SIG-M5 treated with dmso at 0.1 percent for 504 hours (cell line): ENCODE measurements around the gene PRCD.

ENCODE experiments used
- DNase-seq: peaks from one replicate; lab custom pipeline; 2025; ENCODE audit not compliant: unreplicated experiment; lab: John Stamatoyannopoulos, UW

The PRCD gene

DNA sequence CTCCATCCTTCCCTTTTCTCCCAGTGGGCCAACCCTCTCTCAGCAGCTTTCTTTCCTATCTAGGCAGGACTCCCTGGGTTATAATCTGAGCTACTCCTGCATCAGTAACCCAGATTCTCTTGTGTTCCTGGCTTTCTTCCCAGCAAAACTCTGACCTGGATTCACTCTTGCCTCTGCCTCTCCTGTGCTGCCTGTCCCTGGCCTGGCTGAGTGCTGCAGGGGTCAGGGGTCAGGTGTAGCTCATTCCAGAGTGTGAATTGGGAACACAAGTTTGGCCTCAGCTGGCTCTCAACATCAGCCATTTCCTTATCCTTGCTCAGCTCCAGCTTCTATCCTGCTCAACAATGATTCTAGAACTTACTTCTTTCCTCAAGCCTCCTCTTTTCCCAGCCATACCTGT lies 48.3 kb downstream of the PRCD start:
- no peak for DNase-seq

DNA sequence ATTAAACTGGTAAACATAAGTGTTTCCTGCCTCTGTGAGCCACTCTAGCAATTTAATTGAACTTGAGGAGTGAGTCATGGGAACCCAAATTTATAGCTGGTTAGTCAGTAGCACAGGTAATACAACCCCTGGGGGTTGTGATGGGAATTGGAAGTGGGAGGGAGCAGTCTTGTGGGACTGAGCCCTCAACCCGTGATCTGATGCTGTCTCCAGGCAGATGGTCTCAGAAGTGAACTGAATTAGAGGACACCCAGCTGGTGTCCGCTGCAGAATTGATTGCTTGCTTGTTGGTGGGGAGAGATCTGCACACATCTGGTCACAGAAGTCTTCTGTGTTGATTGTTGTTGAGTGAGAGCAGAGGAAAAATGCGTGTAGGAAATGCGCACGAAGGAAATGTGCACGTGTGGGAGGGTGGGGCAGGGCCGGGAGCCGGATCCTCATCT lies 53.6 kb downstream of the PRCD start:
- no peak for DNase-seq

DNA sequence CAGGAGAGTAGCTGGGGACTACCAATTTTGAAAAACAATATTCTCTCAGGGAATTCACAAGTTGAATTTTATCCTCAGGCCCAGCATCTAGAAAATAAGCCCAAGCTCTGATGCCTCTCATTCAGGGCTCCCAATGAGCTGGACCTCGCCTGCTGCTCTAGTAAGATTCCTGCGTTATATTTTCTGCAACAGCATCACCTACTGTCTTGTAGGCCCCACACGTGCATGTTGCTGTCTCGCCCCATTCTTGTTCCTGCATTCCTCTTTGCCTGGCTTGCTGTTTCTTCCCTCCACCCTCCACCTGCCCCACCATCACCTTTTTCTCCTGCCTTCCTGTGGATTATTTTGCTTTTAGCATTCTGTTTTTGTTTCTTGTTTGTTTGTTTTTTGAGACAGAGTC lies 54.1 kb downstream of the PRCD start:
- DNase-seq: no peak

DNA sequence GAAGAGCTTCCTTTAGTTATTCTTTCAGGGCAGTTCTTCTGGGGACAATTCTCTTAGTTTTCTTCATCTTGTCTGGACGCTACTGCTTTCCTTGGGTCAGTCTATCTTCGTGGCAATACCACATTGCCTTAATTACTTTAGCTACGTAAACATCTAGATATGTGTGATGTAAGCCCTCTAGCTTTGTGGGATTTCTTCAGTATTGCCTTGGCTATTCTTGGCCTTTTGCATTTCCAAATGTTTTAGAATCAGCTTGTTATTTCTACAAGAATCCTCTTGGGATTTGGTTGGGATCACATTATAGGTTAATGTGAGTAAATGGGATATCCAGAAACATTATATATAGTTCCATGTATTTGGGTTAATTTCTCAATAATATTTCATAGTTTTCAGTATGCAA lies 54.8 kb downstream of the PRCD start:
- no peak for DNase-seq
